GM21526 (cell line): ENCODE results near the gene CARD19.

ENCODE experiments used
- ATAC-seq: cut with Tn5 transposase; IDR thresholded peaks from one replicate; pipeline ENCODE4 v1.9.1; 2021; ENCODE audit warnings: moderate library complexity; ENCODE audit not compliant: unreplicated experiment, low FRiP score

The CARD19 gene

GRCh38 chr9:93117924-93118862 lies 22.2 kb downstream of the CARD19 start:
- ATAC-seq, result no peak

- no peak for ATAC-seq
Measured at GRCh38 chr9:93118863-93119702, 23.1 kb downstream of the CARD19 start.

GRCh38 chr9:93119703-93119952 lies 23.6 kb downstream of the CARD19 start:
- ATAC-seq, result no peak

GRCh38 chr9:93119953-93120845 lies 24.2 kb downstream of the CARD19 start:
- ATAC-seq, result peak; percentile 71

GRCh38 chr9:93120846-93121315 lies 24.9 kb downstream of the CARD19 start:
- ATAC-seq, result no peak

- ATAC-seq, result no peak
Measured at GRCh38 chr9:93121316-93122241, 25.6 kb downstream of the CARD19 start.

GRCh38 chr9:93122721-93123221 lies 26.8 kb downstream of the CARD19 start:
- no peak for ATAC-seq

GRCh38 chr9:93123561-93124283 lies 27.7 kb downstream of the CARD19 start:
- ATAC-seq, result no peak

GRCh38 chr9:93124793-93125192 lies 28.8 kb downstream of the CARD19 start:
- ATAC-seq, result no peak

- ATAC-seq, result no peak
Measured at GRCh38 chr9:93125331-93125894, 29.4 kb downstream of the CARD19 start.

- ATAC-seq, result no peak
Measured at GRCh38 chr9:93126151-93126781, 30.2 kb downstream of the CARD19 start.

GRCh38 chr9:93126825-93127368 lies 30.9 kb downstream of the CARD19 start:
- no peak for ATAC-seq

- no peak for ATAC-seq
Measured at GRCh38 chr9:93127395-93127911, 31.4 kb downstream of the CARD19 start.

GRCh38 chr9:93128011-93128714 lies 32.1 kb downstream of the CARD19 start:
- ATAC-seq, result no peak

GRCh38 chr9:93128715-93129224 lies 32.8 kb downstream of the CARD19 start:
- ATAC-seq, result no peak

GRCh38 chr9:93129286-93129685 lies 33.3 kb downstream of the CARD19 start:
- ATAC-seq, result no peak
